GM21737 (cell line): ENCODE results near the gene LRBA.

Source experiments
- ATAC-seq: cut with Tn5 transposase; IDR thresholded peaks from one replicate; pipeline ENCODE4 v1.9.1; 2021; ENCODE audit warnings: mild to moderate bottlenecking, moderate library complexity; ENCODE audit not compliant: unreplicated experiment

Gene LRBA

GRCh38 chr4:150384249-150384648 is 630.8 kb downstream of the LRBA start:
- ATAC-seq: no peak

DNA sequence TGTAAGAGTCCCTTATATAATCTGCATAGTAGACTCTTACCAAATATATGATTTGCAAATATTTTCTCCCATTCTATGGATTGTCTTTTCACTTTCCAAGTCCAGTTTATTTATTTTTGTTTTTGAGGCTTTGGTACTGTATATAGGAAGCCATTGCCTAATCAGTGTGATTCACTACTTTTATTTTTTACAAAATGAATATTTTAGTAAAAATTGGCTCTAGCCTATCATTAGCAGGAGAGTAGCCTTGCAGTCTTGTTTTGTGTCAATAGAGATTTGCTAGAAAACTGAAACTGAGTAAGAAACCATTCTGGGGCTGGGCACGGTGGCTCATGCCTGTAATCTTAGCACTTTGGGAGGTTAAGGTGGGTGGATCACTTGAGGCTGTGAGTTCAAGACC is 633.1 kb downstream of the LRBA start:
- ATAC-seq: no peak

- no peak for ATAC-seq
Measured at GRCh38 chr4:150381609-150382008, 633.5 kb downstream of the LRBA start.

GRCh38 chr4:150381036-150381435 is 634.0 kb downstream of the LRBA start:
- no peak for ATAC-seq

DNA sequence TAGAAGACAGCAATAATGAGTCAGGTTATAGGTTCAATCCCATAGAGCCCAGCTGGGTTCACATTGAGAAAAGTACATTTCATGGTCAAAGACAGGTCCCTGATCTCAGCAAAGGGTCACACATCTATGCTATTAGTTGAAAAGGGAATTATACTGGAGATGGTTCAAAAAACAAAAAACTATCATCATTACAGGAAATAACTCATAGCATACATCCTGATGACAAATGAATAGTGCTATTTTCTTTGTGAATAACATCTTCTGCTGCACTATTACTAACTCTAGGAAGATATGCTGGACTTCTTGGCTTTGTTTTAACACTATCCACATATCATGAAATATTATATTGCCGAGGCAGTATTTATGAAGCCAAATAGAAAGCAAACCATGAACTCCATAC is 635.6 kb downstream of the LRBA start:
- no peak for ATAC-seq

- no peak for ATAC-seq
Measured at GRCh38 chr4:150375025-150375424, 640.1 kb downstream of the LRBA start.

DNA sequence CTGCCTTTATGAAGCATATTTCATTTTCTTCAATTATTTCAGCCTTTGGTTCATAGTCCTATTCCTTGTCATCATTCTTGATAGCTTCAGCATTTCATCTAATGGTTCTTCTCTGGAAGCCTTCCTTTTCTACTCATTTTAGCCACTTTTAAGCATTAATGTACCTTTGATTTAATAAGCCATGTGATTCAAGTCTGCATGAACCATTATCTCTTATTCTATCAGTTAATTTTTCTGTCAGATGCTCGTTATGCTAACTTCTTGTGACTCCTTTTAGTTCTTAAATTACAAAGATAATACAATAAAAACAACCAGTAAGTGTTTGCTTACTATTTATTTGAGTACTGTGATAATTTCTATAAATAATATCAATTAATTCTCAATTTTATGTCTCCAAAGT is 643.2 kb downstream of the LRBA start:
- no peak for ATAC-seq

DNA sequence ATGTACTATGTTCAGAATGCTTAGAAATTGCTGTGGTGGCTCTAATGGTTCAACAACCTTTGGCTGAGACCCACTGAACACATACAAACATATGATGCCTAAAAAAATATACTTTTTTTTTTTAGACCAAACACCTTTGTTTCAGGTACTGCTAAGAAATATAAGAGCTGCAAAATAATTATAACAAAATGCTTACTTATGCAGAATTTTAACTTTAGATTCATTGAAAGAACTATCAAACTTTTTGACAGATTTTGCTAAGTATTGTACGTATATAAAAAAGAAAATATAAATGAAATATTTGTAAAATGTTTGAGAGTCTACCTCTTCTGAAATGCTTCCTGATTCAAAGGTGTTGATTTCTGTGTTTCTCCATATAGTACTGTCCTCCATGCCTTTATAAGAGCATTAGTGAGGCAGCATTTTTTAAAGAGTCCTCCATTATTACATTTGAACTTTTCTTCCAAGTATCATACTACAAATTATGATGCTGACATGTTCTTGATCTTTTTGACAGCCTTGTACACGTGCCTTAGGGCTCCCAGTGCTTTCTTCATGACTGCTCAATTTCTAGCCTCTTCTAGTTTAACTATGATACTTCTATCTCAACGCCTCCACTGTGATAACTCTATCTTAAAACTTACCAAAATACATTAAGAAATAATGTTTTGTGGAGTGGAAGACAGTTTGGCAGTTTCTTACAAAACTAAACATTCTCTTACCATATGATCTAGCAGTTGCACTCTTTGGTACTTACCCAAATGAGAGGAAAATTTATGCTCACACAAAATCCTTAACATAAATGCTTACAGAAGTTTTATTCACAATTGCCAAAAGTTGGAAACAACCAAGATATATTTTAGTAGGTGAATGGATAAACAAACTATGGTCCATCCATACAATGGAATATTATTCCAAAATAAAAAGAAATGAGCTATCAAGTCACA is 645.4 kb downstream of the LRBA start:
- ATAC-seq: no peak

DNA sequence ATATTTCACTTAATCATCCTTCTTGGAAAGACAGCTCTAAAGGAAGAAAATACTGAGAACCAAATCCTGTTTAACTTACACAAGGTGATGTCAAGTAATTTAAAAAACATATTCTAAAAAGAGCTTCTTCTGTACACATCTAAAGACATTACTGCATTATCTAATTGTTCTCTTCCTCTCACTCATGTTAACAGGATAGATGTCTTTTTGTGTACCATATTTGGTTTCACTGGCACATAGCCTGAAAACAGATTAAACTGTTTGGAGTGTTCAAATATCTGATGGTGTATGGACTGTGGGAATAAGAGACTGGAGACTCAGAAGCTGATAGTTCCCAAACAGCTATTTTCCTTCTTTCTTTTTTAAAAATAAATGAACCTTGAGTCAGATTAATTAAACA is 646.4 kb downstream of the LRBA start:
- no peak for ATAC-seq

- ATAC-seq: no peak
Measured at GRCh38 chr4:150367326-150367725, 647.8 kb downstream of the LRBA start.

DNA sequence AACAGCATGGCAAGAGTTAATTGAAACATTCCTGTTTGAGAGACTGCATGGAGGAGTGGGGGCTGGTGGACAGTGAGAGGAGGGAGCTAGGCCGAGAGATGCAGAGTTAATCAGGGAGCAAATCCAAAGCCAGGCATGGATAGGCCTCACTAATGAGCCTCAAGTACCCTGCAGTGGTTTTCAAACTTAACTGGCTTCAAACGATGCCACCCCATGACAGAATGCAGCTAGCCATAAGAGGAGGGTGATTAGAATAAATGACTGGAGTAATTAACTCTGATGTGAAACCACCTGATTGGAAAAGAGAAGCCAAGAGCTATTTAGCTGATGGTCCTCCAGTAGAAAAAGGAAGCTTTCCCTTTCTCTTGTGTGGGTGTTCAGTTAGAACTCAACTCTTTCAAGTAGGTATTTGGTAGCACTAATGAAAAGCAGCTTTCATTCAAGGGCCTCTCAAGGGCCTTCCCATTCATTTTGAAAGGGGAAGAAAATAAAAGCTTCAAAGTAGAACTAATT is 648.5 kb downstream of the LRBA start:
- ATAC-seq: no peak

GRCh38 chr4:150363721-150364688 is 651.1 kb downstream of the LRBA start:
- ATAC-seq: no peak

DNA sequence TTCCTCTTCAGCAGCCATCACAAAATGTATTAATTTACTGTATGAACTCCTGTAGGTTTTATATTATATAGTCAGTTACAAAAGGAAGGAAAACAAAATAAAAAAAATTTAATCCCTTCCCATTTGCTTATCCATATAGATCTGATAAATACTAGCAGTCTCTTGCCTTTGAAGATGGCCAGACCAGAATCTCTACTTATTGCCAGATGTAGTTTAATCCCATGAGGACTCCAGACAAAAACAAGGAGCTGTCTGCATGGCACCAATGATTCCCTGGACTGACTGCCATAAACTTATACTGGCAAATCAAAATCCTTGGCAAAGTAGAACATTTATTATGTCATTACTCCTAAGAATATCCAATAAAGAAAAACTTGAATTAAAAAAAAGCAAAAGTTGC is 656.4 kb downstream of the LRBA start:
- no peak for ATAC-seq

DNA sequence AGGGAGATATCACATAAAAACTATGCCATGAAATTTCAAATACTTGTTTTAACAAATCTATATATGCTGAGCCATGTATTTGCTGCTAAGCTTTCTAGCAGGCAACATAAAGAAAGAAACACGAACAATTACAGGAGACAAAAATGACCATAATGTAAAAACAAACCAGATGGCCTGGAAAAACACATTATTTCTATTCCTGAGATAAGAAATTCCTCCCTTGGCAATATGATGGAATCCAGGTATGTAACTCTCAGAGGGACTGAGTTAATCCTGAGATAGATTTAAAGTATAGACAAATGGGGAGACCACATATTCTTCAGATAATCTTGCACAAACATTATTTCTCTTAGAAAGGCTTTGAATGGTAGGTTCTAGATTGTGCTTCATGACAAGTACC is 657.3 kb downstream of the LRBA start:
- ATAC-seq: no peak

- no peak for ATAC-seq
Measured at GRCh38 chr4:150355858-150356455, 659.1 kb downstream of the LRBA start.

DNA sequence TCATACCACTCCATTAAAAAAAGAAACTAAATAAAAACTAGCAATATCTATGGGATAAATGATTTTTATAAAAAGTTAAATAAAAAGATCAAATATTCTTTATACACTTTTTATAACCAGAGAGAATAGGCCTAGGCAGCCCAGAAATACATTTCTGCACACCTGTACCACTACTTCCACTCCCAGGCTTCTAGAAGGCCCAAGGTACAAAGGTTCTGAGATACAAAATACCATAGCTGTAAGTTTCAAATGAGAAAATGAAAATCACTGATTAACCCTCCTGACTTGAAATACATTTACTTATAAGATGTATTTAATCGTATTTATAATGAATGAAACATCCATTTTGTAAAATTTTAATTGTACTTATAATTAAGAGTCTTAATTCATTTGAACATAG is 659.7 kb downstream of the LRBA start:
- ATAC-seq: no peak

DNA sequence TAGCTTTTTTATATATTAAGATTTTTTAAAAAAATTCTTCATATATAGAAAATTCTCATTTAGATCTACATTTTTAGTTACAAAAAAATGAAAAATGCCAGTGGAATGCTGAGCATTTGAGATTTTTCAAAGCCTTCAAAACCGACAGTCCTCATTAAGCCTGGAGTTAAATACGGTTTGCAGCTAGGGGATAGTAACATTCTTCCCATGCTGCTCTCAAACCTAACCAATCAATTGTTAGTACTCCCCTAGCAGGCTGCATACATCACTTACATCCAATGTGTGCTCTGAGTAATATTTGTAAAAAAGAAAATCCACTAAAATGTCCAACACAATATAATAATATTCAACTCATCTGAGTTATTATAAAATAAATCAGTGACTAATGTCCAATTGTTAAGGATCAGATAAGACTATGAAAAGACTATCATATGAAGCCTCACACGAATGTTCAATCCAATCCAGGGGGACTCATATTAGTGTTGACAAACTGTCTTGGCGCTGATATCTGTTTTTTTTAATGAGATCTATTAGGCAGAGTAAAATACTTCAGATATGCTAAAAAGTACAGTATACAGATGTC is 660.8 kb downstream of the LRBA start:
- no peak for ATAC-seq

GRCh38 chr4:150348079-150348478 is 667.0 kb downstream of the LRBA start:
- ATAC-seq: no peak

- ATAC-seq: no peak
Measured at GRCh38 chr4:150345207-150345744, 669.8 kb downstream of the LRBA start.

GRCh38 chr4:150343796-150344195 is 671.3 kb downstream of the LRBA start:
- ATAC-seq: no peak
